H1 (cell line): ENCODE data around the gene PIM1. TPM values are rescaled to one million over a fixed set of nuclear protein-coding genes. Genes with fewer than 3 reads are reported as not detected.
A peak's percentile ranks its signal among the peaks of the same experiment; 100 is the strongest.

Experiments used
- ATF2 ChIP-seq: IDR thresholded peaks from 2 replicates; pipeline ENCODE4 v1.6.1; 2012; ENCODE audit warnings: low read length, inconsistent platforms
- CHD2 ChIP-seq: IDR thresholded peaks from 2 replicates; pipeline ENCODE4 v1.6.1; 2012; ENCODE audit warnings: low read length, improper control_type of control experiment
- CREB1 ChIP-seq: IDR thresholded peaks from 2 replicates; pipeline ENCODE4 v1.6.1; 2012; ENCODE audit warnings: inconsistent platforms
- E2F6 ChIP-seq: IDR thresholded peaks from 2 replicates; pipeline ENCODE4 v1.6.1; 2012; ENCODE audit warnings: inconsistent platforms
- EGR1 ChIP-seq: IDR thresholded peaks from 2 replicates; pipeline ENCODE4 v1.6.1; 2011; ENCODE audit warnings: low read depth, low read length, borderline replicate concordance
- EP300 ChIP-seq, 2 experiments: IDR thresholded peaks; 1 replicate in 1 of 2; 2 replicates in 1 of 2; pipeline ENCODE4 v1.6.1; 2011 to 2012; ENCODE audit warnings: low read depth in 2 of 2, low read length in 2 of 2, mild to moderate bottlenecking in 2 of 2, borderline replicate concordance in 1 of 2, inconsistent platforms in 1 of 2, moderate library complexity in 1 of 2
- GABPA ChIP-seq: IDR thresholded peaks from 2 replicates; pipeline ENCODE4 v1.6.1; 2011; ENCODE audit warnings: mild to moderate bottlenecking, low read length, moderate library complexity, borderline replicate concordance; ENCODE audit not compliant: insufficient read depth
- HDAC2 ChIP-seq, 2 experiments: fragments of 300-600 bp in 1 of 2; sonication (generic) in 1 of 2; IDR thresholded peaks; 2 replicates each; pipeline ENCODE4 v1.6.1; 2011 to 2012; ENCODE audit warnings: low read depth in 2 of 2, low read length in 2 of 2, mild to moderate bottlenecking in 2 of 2, moderate library complexity in 2 of 2, borderline replicate concordance in 1 of 2, inconsistent platforms in 1 of 2
- JUN ChIP-seq: IDR thresholded peaks from 2 replicates; pipeline ENCODE4 v1.6.1; 2011; ENCODE audit warnings: low read depth, mild to moderate bottlenecking, improper control_type of control experiment, low read length
- KDM1A ChIP-seq: fragments of 200-600, 300-600 bp; sonication (generic); IDR thresholded peaks from 2 replicates; pipeline ENCODE4 v1.7.1; 2016; ENCODE audit warnings: mild to moderate bottlenecking, low read length, borderline replicate concordance
- NANOG ChIP-seq: IDR thresholded peaks from 2 replicates; pipeline ENCODE4 v1.6.1; 2011; ENCODE audit warnings: low read length, low read depth, mild to moderate bottlenecking, inconsistent platforms; ENCODE audit not compliant: insufficient read depth, poor library complexity, severe bottlenecking
- PHF8 ChIP-seq: fragments of 200-600 bp; sonication (generic); conservative IDR thresholded peaks from 2 replicates; pipeline ENCODE4 v1.7.1; 2012; ENCODE audit warnings: low read depth, mild to moderate bottlenecking, inconsistent platforms, low read length, moderate library complexity
- POU5F1 ChIP-seq: IDR thresholded peaks from 2 replicates; pipeline ENCODE4 v1.6.1; 2011; ENCODE audit warnings: low read depth, mild to moderate bottlenecking, low read length, moderate library complexity
- RFX5 ChIP-seq: IDR thresholded peaks from 2 replicates; pipeline ENCODE4 v1.6.1; 2011; ENCODE audit warnings: low read depth, low read length, improper control_type of control experiment, borderline replicate concordance
- RXRA ChIP-seq: IDR thresholded peaks from 2 replicates; pipeline ENCODE4 v1.6.1; 2011; ENCODE audit warnings: low read depth, mild to moderate bottlenecking, low read length, moderate library complexity; ENCODE audit not compliant: insufficient read depth
- SAP30 ChIP-seq: fragments of 300-600 bp; sonication (generic); IDR thresholded peaks from 2 replicates; pipeline ENCODE4 v1.7.1; 2012; ENCODE audit warnings: low read length, moderate library complexity, mild to moderate bottlenecking, inconsistent platforms; ENCODE audit not compliant: insufficient read depth, insufficient replicate concordance
- SUZ12 ChIP-seq: fragments of 200-600 bp; sonication (generic); IDR thresholded peaks from 2 replicates; pipeline ENCODE4 v1.6.1; 2012; ENCODE audit warnings: mild to moderate bottlenecking, inconsistent platforms, low read length, moderate library complexity, mixed read lengths
- TAF7 ChIP-seq: optimal IDR thresholded peaks from 2 replicates; pipeline ENCODE3; 2011; ENCODE audit warnings: low read depth, mild to moderate bottlenecking, inconsistent platforms, low read length, moderate library complexity, borderline replicate concordance
- polyA plus RNA-seq, 7 experiments: library from polyadenylated mRNA; depleted of rRNA in 3 of 7; stranded (reverse) in 5 of 7; unstranded in 2 of 7; fragments of >200 nt in 5 of 7; fragments of 200-250 nt in 2 of 7; gene quantifications; 1 replicate in 5 of 7; 2 replicates in 1 of 7; 4 replicates in 1 of 7; pipeline versions ENCODE4 v1.2.1 to v1.2.3, GENCODE V29; 2011 to 2013; ENCODE audit warnings: missing spikeins in 2 of 7, mixed read lengths in 2 of 7
- total RNA-seq: library from RNA; stranded (reverse); fragmentation: NEBNext Ultra II Directional; extraction: Animal tissue kit (Norgen Biotek cat#: 25700); gene quantifications from 2 replicates; pipeline ENCODE4 v1.2.1, GENCODE V29; 2021

The PIM1 gene
- total and polyA plus RNA-seq, 2 of the 8 experiments (the other 6 are each of a cell fraction or from before 2014, with no cell fraction given): 25.5 to 94.9 TPM

GRCh38 chr6:37169496-37170272 lies at the start of gene PIM1 (continued):
- no peak for TF ChIP-seq EGR1
- TF ChIP-seq PHF8: peak; percentile 54
- no peak for TF ChIP-seq SUZ12
- TF ChIP-seq JUN: no peak
- TF ChIP-seq TAF7: peak; percentile 81
- 0 out of 4 replicates have a peak, but pooled peaks of 1 of the 2 experiments have one; percentile 9 for TF ChIP-seq HDAC2 (IDR thresholded peaks at IDR 0.05; ENCODE audit: borderline replicate concordance in 1 of 2, low read depth in 2 of 2, low read length in 2 of 2)
- TF ChIP-seq SAP30: no peak
- no peak for TF ChIP-seq GABPA
- TF ChIP-seq E2F6: peak; percentile 81
- TF ChIP-seq CHD2: peak; percentile 75
- TF ChIP-seq KDM1A: no peak
- TF ChIP-seq POU5F1: no peak
- TF ChIP-seq RXRA: 0 out of 2 replicates have a peak, but pooled peaks have one; percentile 34
- no peak for TF ChIP-seq RFX5
- TF ChIP-seq NANOG: peak; percentile 46
- peak in 1 of 2 experiments; percentile 54; a peak in 1 of 3 replicates for TF ChIP-seq EP300 (IDR thresholded peaks at IDR 0.05; ENCODE audit: borderline replicate concordance in 1 of 2, low read depth in 2 of 2, low read length in 2 of 2)
- TF ChIP-seq CREB1: peak; percentile 71
- TF ChIP-seq ATF2: no peak
- TF ChIP-seq, all 59 proteins: peak for 18
